Measurements from ENCODE around the gene DOK7. TPM values are rescaled to one million over a fixed set of nuclear protein-coding genes. Genes with fewer than 3 reads are reported as not detected.
A peak's percentile ranks its signal among the peaks of the same experiment; 100 is the strongest.

DOK7 gene
- total RNA-seq, 1 experiment from 2014 or later: 7.6 TPM

- no peaks in the 10 kb centered on the region for H3K9me3 ChIP-seq (ENCODE audit: insufficient read depth, low read depth)
Observed at GRCh38 chr4:3443750-3444309, 19.3 kb upstream of the DOK7 start.

GRCh38 chr4:3444351-3445110 is 18.6 kb upstream of the DOK7 start:
- ChIA-PET POLR2A (ENCODE audit: unreplicated experiment) (no interaction called here), CTCF (no interaction called here)
- H3F3A ChIP-seq (ENCODE audit: insufficient read depth, low read depth): no peaks in the 10 kb centered on the region
- TF ChIP-seq EZH2 (IDR thresholded peaks at IDR 0.05; ENCODE audit: low read depth): no peak
- no peak for TF ChIP-seq CTCF (conservative IDR thresholded peaks at IDR 0.05)
- DNase-seq: no peak
- H3K36me3 ChIP-seq (ENCODE audit: low read depth): no peaks in the 10 kb centered on the region
- H3K27ac ChIP-seq: no peak overlapping the region
- H4K20me1 ChIP-seq (ENCODE audit: insufficient read depth): no peaks in the 10 kb centered on the region
- intact Hi-C loops (cut with micrococcal nuclease; ENCODE audit: unreplicated experiment): loop anchor here (2.0 to 5.0 kb wide), 2 partner anchors 36 to 57 kb away; no protein-coding TSS in a partner anchor
- no peaks in the 10 kb centered on the region for H3K9me2 ChIP-seq (ENCODE audit: insufficient read depth)
- H3K4me3 ChIP-seq: no peak overlapping the region
- no peak overlapping the region for H3K4me2 ChIP-seq
- no peaks in the 10 kb centered on the region for H3K79me2 ChIP-seq (ENCODE audit: low read depth)
- no peaks in the 10 kb centered on the region for H3K4me1 ChIP-seq (replicated peaks; ENCODE audit: insufficient read depth)
- H2AFZ ChIP-seq: no peak overlapping the region
- H3K27me3 ChIP-seq (ENCODE audit: insufficient read depth, low read depth): no peaks in the 10 kb centered on the region
- H3K9me3 ChIP-seq (ENCODE audit: insufficient read depth, low read depth): no peaks in the 10 kb centered on the region
- no TSS peak for BruUV-seq (replicated peaks)

More at GRCh38 chr4:3443750-3444309, 19.3 kb upstream of the DOK7 start:
- no peak for DNase-seq
- Histone ChIP-seq H3K4me1 (replicated peaks; ENCODE audit: insufficient read depth) (no peaks in the 10 kb centered on the region), H3K4me2 (no peak overlapping the region), H3F3A (ENCODE audit: insufficient read depth, low read depth) (no peaks in the 10 kb centered on the region), H3K9me2 (ENCODE audit: insufficient read depth) (no peaks in the 10 kb centered on the region), H3K79me2 (ENCODE audit: low read depth) (no peaks in the 10 kb centered on the region), H3K27me3 (ENCODE audit: insufficient read depth, low read depth) (no peaks in the 10 kb centered on the region), H3K4me3 (no peak overlapping the region), H3K36me3 (ENCODE audit: low read depth) (no peaks in the 10 kb centered on the region), H2AFZ (no peak overlapping the region), H4K20me1 (ENCODE audit: insufficient read depth) (no peaks in the 10 kb centered on the region), H3K27ac (no peak overlapping the region)
- no TSS peak for BruUV-seq (replicated peaks)
- intact Hi-C loops (cut with micrococcal nuclease; ENCODE audit: unreplicated experiment): loop anchor here (1.0 to 5.0 kb wide), 4 partner anchors 37 to 251 kb away; no protein-coding TSS in a partner anchor
- ChIA-PET CTCF (no interaction called here), POLR2A (ENCODE audit: unreplicated experiment) (no interaction called here)
- no peak for TF ChIP-seq EZH2 (IDR thresholded peaks at IDR 0.05; ENCODE audit: low read depth)
- peak; percentile 34; the same call in 1 of the 2 replicates for TF ChIP-seq CTCF (conservative IDR thresholded peaks at IDR 0.05)

GRCh38 chr4:3445111-3445820 is 17.8 kb upstream of the DOK7 start:
- H3K4me2 ChIP-seq: no peak overlapping the region
- no TSS peak for BruUV-seq (replicated peaks)
- no peak for TF ChIP-seq EZH2 (IDR thresholded peaks at IDR 0.05; ENCODE audit: low read depth)
- TF ChIP-seq CTCF (conservative IDR thresholded peaks at IDR 0.05): no peak
- no peaks in the 10 kb centered on the region for H3K36me3 ChIP-seq (ENCODE audit: low read depth)
- CTCF ChIA-PET: no interaction called here
- no peaks in the 10 kb centered on the region for H3K9me3 ChIP-seq (ENCODE audit: insufficient read depth, low read depth)
- H3K79me2 ChIP-seq (ENCODE audit: low read depth): no peaks in the 10 kb centered on the region
- H3K27ac ChIP-seq: no peak overlapping the region
- no peaks in the 10 kb centered on the region for H3K9me2 ChIP-seq (ENCODE audit: insufficient read depth)
- no peak for DNase-seq
- H4K20me1 ChIP-seq (ENCODE audit: insufficient read depth): no peaks in the 10 kb centered on the region
- intact Hi-C loops (cut with micrococcal nuclease; ENCODE audit: unreplicated experiment): loop anchor here (2.0 kb wide), 1 partner anchor 36 kb away; no protein-coding TSS in a partner anchor
- POLR2A ChIA-PET (ENCODE audit: unreplicated experiment): no interaction called here
- no peaks in the 10 kb centered on the region for H3F3A ChIP-seq (ENCODE audit: insufficient read depth, low read depth)
- H2AFZ ChIP-seq: no peak overlapping the region
- H3K4me3 ChIP-seq: no peak overlapping the region
- no peaks in the 10 kb centered on the region for H3K4me1 ChIP-seq (replicated peaks; ENCODE audit: insufficient read depth)
- H3K27me3 ChIP-seq (ENCODE audit: insufficient read depth, low read depth): no peaks in the 10 kb centered on the region

All from PC-9 (cell line).